ENCODE data around the gene RXRA.

- TF ChIP-seq CTCF (IDR thresholded peaks at IDR 0.05) (no peak), POLR2A (IDR thresholded peaks at IDR 0.05) (no peak)
Observed at GRCh38 chr9:134420974-134421432, 94.7 kb downstream of the RXRA start.
